Body of pancreas (tissue), 4 donors: ENCODE results near the gene TIMM22.

Source experiments
- POLR2A ChIP-seq, 3 donors: fragments of 450-650 bp; IDR thresholded peaks; one replicate each; pipeline ENCODE4 v1.6.1; 2016; ENCODE audit warnings: antibody characterized with exemption in 3 of 3, mild to moderate bottlenecking in 2 of 3
- TF ChIP-seq, protein P1 (sequence below), 7 experiments: fragments of 450-650 bp in 4 of 7; fragments of 200-600 bp in 3 of 7; sonication (generic) in 3 of 7; IDR thresholded peaks; one replicate each; pipeline ENCODE4 v1.5.1; 2016 to 2019; ENCODE audit warnings: antibody characterized with exemption in 7 of 7

DNA sequence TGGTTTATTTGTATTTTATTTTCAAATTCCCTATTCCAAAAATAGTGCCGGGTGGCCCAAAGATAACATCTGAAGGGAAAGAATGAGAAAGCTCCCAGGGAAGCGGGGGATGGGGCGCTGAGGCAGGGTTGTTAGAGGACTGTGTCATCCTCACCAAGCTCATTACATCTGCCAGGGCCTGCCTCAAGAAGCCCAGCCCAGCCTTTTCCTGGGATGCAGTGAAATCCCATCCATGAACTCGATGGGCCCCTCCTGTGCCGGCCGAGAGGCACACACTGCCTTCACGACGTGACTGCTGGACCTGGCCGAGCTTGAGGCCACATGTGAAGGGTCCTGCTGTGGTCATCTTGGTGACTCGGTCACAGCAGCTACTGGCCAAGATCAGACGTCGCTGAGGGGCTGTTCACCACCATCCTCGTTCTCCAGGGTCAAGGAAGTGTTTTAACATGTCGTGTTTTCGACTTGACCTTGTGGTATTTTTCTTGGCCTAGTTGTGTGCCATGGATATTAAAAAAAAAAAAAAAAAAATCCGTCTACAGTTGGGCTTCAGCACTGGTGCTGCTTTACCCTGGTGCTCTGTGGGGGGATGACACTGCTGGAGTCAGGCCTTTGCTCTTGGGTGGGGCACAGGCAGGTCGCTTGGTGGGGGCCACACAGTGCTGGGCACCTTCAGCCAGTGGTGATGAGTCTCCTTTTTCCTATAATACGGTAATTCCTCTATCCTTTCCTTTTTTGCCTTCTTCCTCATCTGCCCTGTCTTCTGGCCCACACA is 4.9 kb downstream of the TIMM22 start:
- TF ChIP-seq, protein P1, sequence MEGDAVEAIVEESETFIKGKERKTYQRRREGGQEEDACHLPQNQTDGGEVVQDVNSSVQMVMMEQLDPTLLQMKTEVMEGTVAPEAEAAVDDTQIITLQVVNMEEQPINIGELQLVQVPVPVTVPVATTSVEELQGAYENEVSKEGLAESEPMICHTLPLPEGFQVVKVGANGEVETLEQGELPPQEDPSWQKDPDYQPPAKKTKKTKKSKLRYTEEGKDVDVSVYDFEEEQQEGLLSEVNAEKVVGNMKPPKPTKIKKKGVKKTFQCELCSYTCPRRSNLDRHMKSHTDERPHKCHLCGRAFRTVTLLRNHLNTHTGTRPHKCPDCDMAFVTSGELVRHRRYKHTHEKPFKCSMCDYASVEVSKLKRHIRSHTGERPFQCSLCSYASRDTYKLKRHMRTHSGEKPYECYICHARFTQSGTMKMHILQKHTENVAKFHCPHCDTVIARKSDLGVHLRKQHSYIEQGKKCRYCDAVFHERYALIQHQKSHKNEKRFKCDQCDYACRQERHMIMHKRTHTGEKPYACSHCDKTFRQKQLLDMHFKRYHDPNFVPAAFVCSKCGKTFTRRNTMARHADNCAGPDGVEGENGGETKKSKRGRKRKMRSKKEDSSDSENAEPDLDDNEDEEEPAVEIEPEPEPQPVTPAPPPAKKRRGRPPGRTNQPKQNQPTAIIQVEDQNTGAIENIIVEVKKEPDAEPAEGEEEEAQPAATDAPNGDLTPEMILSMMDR (IDR thresholded peaks at IDR 0.05) = no peak
- TF ChIP-seq POLR2A (IDR thresholded peaks at IDR 0.05) = no peak
